ENCODE data around the gene SGCA.
A peak's percentile ranks its signal among the peaks of the same experiment; 100 is the strongest.

Gene SGCA

GRCh38 chr17:50194140-50194933, 28.5 kb downstream of the SGCA start:
- H3K27me3 ChIP-seq (ENCODE audit: insufficient read depth, low read length), result no peaks in the 10 kb centered on the region
- H3K9me3 ChIP-seq (ENCODE audit: insufficient read depth, low read depth, low read length), result no peaks in the 10 kb centered on the region
- H3K4me1 ChIP-seq (ENCODE audit: insufficient read depth, low read length), result no peaks in the 10 kb centered on the region
- no peak overlapping the region for H3K27ac ChIP-seq (ENCODE audit: low read depth, low read length)
- peaks cover 95% of the 10 kb centered on the region for H3K36me3 ChIP-seq (ENCODE audit: insufficient read depth, low read length)
- WGBS, result 90% methylated on average over 25 of the region's 25 CpGs
- no peak overlapping the region for H3K4me3 ChIP-seq (ENCODE audit: low read length)
- no peak overlapping the region for H3K9ac ChIP-seq (ENCODE audit: low read depth, low read length)

- Histone ChIP-seq H3K36me3 (ENCODE audit: insufficient read depth, low read length) (peaks cover 86% of the 10 kb centered on the region), H3K27ac (ENCODE audit: low read depth, low read length) (no peak overlapping the region), H3K4me3 (ENCODE audit: low read length) (no peak overlapping the region)
These were observed 29.4 kb downstream of the SGCA start for GRCh38 chr17:50194934-50195865.

GRCh38 chr17:50196036-50196435, 30.2 kb downstream of the SGCA start:
- Histone ChIP-seq H3K36me3 (ENCODE audit: insufficient read depth, low read length) (peaks cover 78% of the 10 kb centered on the region), H3K4me1 (ENCODE audit: insufficient read depth, low read length) (no peaks in the 10 kb centered on the region), H3K9ac (ENCODE audit: low read depth, low read length) (no peak overlapping the region), H3K4me3 (ENCODE audit: low read length) (no peak overlapping the region), H3K27me3 (ENCODE audit: insufficient read depth, low read length) (peaks cover 3% of the 10 kb centered on the region), H3K9me3 (ENCODE audit: insufficient read depth, low read depth, low read length) (no peaks in the 10 kb centered on the region), H3K27ac (ENCODE audit: low read depth, low read length) (no peak overlapping the region)
- WGBS, result 92% methylated on average over 5 of the region's 5 CpGs

More at GRCh38 chr17:50194934-50195865, 29.4 kb downstream of the SGCA start:
- Histone ChIP-seq H3K9me3 (ENCODE audit: insufficient read depth, low read depth, low read length) (no peaks in the 10 kb centered on the region), H3K27me3 (ENCODE audit: insufficient read depth, low read length) (no peaks in the 10 kb centered on the region), H3K9ac (ENCODE audit: low read depth, low read length) (no peak overlapping the region), H3K4me1 (ENCODE audit: insufficient read depth, low read length) (no peaks in the 10 kb centered on the region)
- 92% methylated on average over 17 of the region's 17 CpGs for WGBS

- H3K9me3 ChIP-seq (ENCODE audit: insufficient read depth, low read depth, low read length), result no peaks in the 10 kb centered on the region
- no peak overlapping the region for H3K27ac ChIP-seq (ENCODE audit: low read depth, low read length)
- H3K36me3 ChIP-seq (ENCODE audit: insufficient read depth, low read length), result peaks cover 71% of the 10 kb centered on the region
- H3K4me1 ChIP-seq (ENCODE audit: insufficient read depth, low read length), result no peaks in the 10 kb centered on the region
- no peak overlapping the region for H3K9ac ChIP-seq (ENCODE audit: low read depth, low read length)
- H3K4me3 ChIP-seq (ENCODE audit: low read length), result no peak overlapping the region
- H3K27me3 ChIP-seq (ENCODE audit: insufficient read depth, low read length), result peaks cover 11% of the 10 kb centered on the region
- 90% methylated on average over 6 of the region's 6 CpGs for WGBS
These were observed 31.0 kb downstream of the SGCA start for GRCh38 chr17:50196826-50197225.

- no peak overlapping the region for H3K27ac ChIP-seq (ENCODE audit: low read depth, low read length)
- no peak overlapping the region for H3K9ac ChIP-seq (ENCODE audit: low read depth, low read length)
These were observed 32.3 kb downstream of the SGCA start for GRCh38 chr17:50198026-50198669.

GRCh38 chr17:50199211-50199802, 33.5 kb downstream of the SGCA start:
- H3K36me3 ChIP-seq (ENCODE audit: insufficient read depth, low read length), result peaks cover 46% of the 10 kb centered on the region
- no peaks in the 10 kb centered on the region for H3K9me3 ChIP-seq (ENCODE audit: insufficient read depth, low read depth, low read length)
- H3K4me3 ChIP-seq (ENCODE audit: low read length), result peak overlapping the region; percentile 71
- 0 out of 2 replicates have a peak overlapping the region, but pooled peaks have one; percentile 32 for H3K27ac ChIP-seq (ENCODE audit: low read depth, low read length)
- 40% methylated on average over 41 of the region's 41 CpGs for WGBS
- H3K4me1 ChIP-seq (ENCODE audit: insufficient read depth, low read length), result no peaks in the 10 kb centered on the region
- peak overlapping the region; percentile 42; the same call in 1 of the 2 replicates for H3K9ac ChIP-seq (ENCODE audit: low read depth, low read length)
- H3K27me3 ChIP-seq (ENCODE audit: insufficient read depth, low read length), result peaks cover 30% of the 10 kb centered on the region

More at GRCh38 chr17:50198026-50198669, 32.3 kb downstream of the SGCA start:
- H3K4me3 ChIP-seq (ENCODE audit: low read length), result peak overlapping the region; percentile 11; the same call in 1 of the 2 replicates
- 65% methylated on average over 7 of the region's 7 CpGs for WGBS
- H3K9me3 ChIP-seq (ENCODE audit: insufficient read depth, low read depth, low read length), result no peaks in the 10 kb centered on the region
- peaks cover 57% of the 10 kb centered on the region for H3K36me3 ChIP-seq (ENCODE audit: insufficient read depth, low read length)
- no peaks in the 10 kb centered on the region for H3K4me1 ChIP-seq (ENCODE audit: insufficient read depth, low read length)
- H3K27me3 ChIP-seq (ENCODE audit: insufficient read depth, low read length), result peaks cover 22% of the 10 kb centered on the region

GRCh38 chr17:50199803-50200456, 34.1 kb downstream of the SGCA start:
- Histone ChIP-seq H3K27me3 (ENCODE audit: insufficient read depth, low read length) (peaks cover 30% of the 10 kb centered on the region), H3K9me3 (ENCODE audit: insufficient read depth, low read depth, low read length) (no peaks in the 10 kb centered on the region), H3K9ac (ENCODE audit: low read depth, low read length) (peak overlapping the region; percentile 26; the same call in 1 of the 2 replicates), H3K4me1 (ENCODE audit: insufficient read depth, low read length) (0 out of 2 replicates have a peak, but pooled peaks cover 1% of the 10 kb centered on the region), H3K36me3 (ENCODE audit: insufficient read depth, low read length) (peaks cover 40% of the 10 kb centered on the region), H3K4me3 (ENCODE audit: low read length) (peak overlapping the region; percentile 71), H3K27ac (ENCODE audit: low read depth, low read length) (peak overlapping the region; percentile 32; the same call in 1 of the 2 replicates)
- WGBS, result 1% methylated on average over 33 of the region's 36 CpGs

GRCh38 chr17:50200457-50201275, 34.9 kb downstream of the SGCA start:
- no peak overlapping the region; the same call in 1 of the 2 replicates for H3K27ac ChIP-seq (ENCODE audit: low read depth, low read length)
- WGBS, result 1% methylated on average over 55 of the region's 55 CpGs
- 0 out of 2 replicates have a peak, but pooled peaks cover 6% of the 10 kb centered on the region for H3K4me1 ChIP-seq (ENCODE audit: insufficient read depth, low read length)
- H3K36me3 ChIP-seq (ENCODE audit: insufficient read depth, low read length), result peaks cover 32% of the 10 kb centered on the region
- H3K27me3 ChIP-seq (ENCODE audit: insufficient read depth, low read length), result peaks cover 30% of the 10 kb centered on the region
- peak overlapping the region; percentile 71 for H3K4me3 ChIP-seq (ENCODE audit: low read length)
- peak overlapping the region; percentile 51 for H3K9ac ChIP-seq (ENCODE audit: low read depth, low read length)
- no peaks in the 10 kb centered on the region for H3K9me3 ChIP-seq (ENCODE audit: insufficient read depth, low read depth, low read length)

- H3K4me3 ChIP-seq (ENCODE audit: low read length), result peak within 1 kb of the TSS; percentile 71
- H3K27me3 ChIP-seq (ENCODE audit: insufficient read depth, low read length), result peaks cover 30% of the 10 kb centered on the region
- H3K4me1 ChIP-seq (ENCODE audit: insufficient read depth, low read length), result 0 out of 2 replicates have a peak, but pooled peaks cover 6% of the 10 kb centered on the region
- peaks cover 25% of the 10 kb centered on the region for H3K36me3 ChIP-seq (ENCODE audit: insufficient read depth, low read length)
- 14% methylated on average over 33 of the region's 34 CpGs for WGBS
- H3K9ac ChIP-seq (ENCODE audit: low read depth, low read length), result peak within 1 kb of the TSS; percentile 51
- H3K27ac ChIP-seq (ENCODE audit: low read depth, low read length), result no peak within 1 kb of the TSS; the same call in 1 of the 2 replicates
- H3K9me3 ChIP-seq (ENCODE audit: insufficient read depth, low read depth, low read length), result no peaks in the 10 kb centered on the region
These were observed 35.6 kb downstream of the SGCA start, which contains the start of gene COL1A1 for GRCh38 chr17:50201276-50201854. COL1A1 (minus strand) TSS chr17:50201631; CDS start chr17:50201513, 118 bp downstream.
